ENCODE measurements around the gene AIG1. TPM values are rescaled to one million over a fixed set of nuclear protein-coding genes. Genes with fewer than 3 reads are reported as not detected.
"Not testable (repeated sequence)": the region's sequence is repeated elsewhere in the genome, so short reads cannot be mapped to it uniquely, and the experiment has no call there.

Gene AIG1
- total RNA-seq, 1 experiment from 2014 or later: 31.0 TPM

DNA sequence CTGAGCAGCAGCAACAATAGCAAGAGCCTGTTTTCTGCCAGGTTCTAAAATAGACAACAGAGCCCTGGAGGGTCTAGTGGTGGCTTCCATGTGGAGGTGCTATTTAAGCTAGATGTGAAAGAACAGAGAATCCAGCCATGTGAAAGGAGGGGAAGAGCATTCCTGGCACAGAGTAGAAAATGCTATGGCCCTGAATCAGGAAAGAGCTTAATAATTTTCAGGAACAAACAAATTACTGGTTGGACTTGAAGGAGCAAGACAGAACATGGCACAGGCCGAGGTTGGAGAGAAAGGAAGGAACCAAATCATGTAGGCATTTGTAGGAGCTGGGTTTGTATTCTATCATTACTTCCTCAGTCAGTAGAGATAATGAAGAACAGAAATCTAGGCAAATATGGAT lies 98.3 kb downstream of the AIG1 start:
- DNase-seq (ENCODE audit: extremely low read depth, low read depth): no peak

GRCh38 chr6:143160015-143160414 lies 99.3 kb downstream of the AIG1 start:
- DNase-seq (ENCODE audit: extremely low read depth, low read depth): no peak

DNA sequence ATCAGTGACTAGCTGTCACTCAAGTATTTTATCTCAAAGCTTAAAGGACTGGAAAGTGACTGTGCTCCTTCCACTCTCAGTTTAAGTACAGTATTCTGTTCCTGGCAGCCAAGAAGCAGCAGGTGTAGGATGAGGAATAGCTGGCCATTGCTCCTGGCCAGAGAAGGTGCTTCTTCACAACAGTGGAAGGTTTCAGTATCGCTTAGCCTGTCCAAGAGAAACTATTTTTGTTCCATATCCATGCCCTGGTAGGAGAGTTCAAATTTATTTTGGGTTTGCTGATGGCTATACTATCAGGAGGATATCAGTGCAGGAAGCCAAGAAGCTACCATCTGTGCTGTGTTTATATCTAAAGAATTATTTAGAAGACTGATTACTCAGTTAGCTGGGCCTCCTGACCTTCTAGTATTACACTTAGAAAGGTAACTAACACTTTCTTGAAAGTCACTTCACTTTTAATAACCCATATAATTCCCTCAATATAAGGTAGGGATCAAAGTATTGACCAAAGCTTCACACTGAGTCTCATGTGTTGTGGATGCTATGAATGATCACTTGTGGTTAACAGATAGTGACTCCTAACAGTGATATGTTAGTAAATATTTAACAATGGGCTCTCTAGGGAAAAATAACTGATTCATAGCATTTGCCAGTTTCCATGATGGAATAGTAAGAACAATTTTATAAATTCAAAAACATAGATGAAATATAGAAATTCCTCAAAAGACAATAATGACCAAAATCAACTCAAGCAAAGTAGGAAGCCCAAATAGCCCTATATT lies 99.9 kb downstream of the AIG1 start:
- no peak for DNase-seq (ENCODE audit: extremely low read depth, low read depth)

- no peak for DNase-seq (ENCODE audit: extremely low read depth, low read depth)
Observed at GRCh38 chr6:143163621-143164020, 102.9 kb downstream of the AIG1 start.

- no peak for DNase-seq (ENCODE audit: extremely low read depth, low read depth)
Observed at GRCh38 chr6:143164565-143165105, 103.9 kb downstream of the AIG1 start.

DNA sequence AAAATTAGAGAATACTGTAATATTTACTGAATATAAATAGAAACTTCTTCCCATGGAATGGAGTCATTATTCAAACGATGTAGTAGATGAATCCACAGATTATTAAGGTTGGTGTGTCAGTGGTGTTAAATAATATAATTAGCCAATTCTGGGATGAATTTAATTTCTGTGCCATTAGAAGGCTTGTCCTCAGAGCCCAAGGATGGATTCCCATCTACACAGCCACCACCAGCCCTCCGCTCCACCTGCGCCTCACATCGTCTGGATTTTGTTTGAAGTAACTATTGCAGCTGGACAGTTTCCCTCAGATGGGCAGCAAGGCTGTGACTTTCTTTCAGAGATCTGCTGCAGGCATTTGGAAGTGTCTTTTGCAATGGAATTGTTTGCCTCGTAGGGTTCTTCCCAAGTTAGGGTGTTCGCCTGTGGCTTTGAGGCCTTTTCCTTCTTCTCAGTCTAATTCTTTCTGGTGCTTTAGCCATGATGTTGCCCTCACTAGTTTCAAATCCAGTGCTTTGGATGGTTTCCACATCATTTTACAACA lies 104.7 kb downstream of the AIG1 start:
- no peak for DNase-seq (ENCODE audit: extremely low read depth, low read depth)

DNA sequence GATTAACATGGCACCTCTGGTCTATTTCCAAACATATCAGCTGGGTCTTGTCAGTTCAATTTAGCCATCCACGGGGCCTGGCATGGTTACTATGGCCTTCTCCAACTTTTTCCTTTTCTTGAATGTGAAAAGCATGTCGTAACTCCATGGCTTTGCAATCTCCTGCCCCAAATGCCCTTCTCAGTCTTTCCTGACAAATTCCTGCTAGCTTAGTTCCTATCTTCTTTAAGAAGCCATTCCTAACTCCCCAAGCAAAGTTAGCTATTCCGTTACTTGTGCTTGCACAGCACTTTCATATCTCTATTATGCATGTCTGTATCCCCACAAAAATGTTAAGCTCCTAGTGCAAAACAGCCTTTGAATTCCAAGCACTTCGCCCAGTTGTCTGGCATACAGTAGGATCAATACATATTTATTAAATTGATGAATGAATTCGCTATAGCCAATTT lies 105.6 kb downstream of the AIG1 start:
- DNase-seq (ENCODE audit: extremely low read depth, low read depth): no peak

DNA sequence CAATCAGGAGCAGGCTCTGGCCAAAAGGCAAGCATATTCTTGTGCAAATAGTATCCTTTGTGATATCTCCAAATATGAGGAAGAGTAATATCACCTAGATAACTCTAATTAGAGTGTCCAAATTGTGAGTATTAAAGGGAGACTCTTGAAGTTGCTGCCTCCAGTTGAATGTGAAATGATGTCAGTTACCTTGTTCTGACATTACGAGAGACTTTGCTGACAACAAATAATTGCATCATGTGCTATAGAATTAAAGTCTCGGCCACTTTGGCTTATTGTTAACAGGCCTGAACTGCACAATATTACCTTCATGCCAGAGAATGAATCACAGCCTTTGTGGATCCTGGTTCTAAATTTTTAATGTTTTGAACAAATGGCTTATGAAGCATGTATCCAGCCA lies 106.5 kb downstream of the AIG1 start:
- DNase-seq (ENCODE audit: extremely low read depth, low read depth): no peak

- DNase-seq (ENCODE audit: extremely low read depth, low read depth): not testable (repeated sequence)
Observed at GRCh38 chr6:143168396-143168816, 107.7 kb downstream of the AIG1 start.

DNA sequence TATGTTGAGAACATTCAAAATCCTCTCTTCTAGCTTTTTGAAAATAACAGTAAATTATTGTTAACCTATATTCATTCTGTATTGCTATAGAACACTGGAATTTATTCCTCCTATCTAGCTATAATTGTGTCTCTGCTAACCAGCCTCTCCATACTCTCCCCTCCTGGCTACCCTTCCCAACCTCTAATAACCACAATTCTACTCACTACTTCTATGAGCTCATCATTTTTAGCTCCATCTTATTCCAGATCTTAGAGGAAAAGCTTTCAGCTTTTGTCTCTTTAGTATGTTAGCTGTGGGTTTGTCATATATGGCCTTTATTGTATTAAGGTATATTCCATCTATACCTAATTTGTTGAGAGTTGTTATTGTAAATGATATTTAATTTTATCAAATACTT lies 108.8 kb downstream of the AIG1 start:
- no peak for DNase-seq (ENCODE audit: extremely low read depth, low read depth)

GRCh38 chr6:143174516-143174915 lies 113.8 kb downstream of the AIG1 start:
- no peak for DNase-seq (ENCODE audit: extremely low read depth, low read depth)

- DNase-seq (ENCODE audit: extremely low read depth, low read depth): no peak
Observed at GRCh38 chr6:143174951-143175350, 114.3 kb downstream of the AIG1 start.

- no peak for DNase-seq (ENCODE audit: extremely low read depth, low read depth)
Observed at GRCh38 chr6:143176090-143177021, 115.7 kb downstream of the AIG1 start.

DNA sequence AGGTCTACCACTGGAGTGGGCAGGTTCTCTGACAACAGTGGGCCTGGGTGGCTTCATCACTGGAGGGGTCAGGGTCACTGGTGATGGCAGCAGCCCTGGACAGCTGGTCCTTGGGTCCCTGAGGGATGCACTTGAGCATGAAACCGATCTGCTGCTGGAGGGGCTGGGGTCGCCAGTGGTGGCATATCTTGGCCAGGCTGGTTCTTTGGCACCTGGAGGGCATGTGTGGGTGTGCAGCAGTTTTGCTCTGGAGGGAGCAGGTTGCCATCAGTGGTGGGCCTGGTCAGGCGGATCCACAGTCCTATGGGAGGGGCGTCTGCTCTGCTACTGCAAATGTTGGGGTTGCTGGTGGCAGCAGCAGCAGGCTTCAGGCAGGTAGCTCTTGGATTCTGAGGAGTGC lies 117.0 kb downstream of the AIG1 start:
- no peak for DNase-seq (ENCODE audit: extremely low read depth, low read depth)

GRCh38 chr6:143179096-143179495 lies 118.4 kb downstream of the AIG1 start:
- no peak for DNase-seq (ENCODE audit: extremely low read depth, low read depth)

DNA sequence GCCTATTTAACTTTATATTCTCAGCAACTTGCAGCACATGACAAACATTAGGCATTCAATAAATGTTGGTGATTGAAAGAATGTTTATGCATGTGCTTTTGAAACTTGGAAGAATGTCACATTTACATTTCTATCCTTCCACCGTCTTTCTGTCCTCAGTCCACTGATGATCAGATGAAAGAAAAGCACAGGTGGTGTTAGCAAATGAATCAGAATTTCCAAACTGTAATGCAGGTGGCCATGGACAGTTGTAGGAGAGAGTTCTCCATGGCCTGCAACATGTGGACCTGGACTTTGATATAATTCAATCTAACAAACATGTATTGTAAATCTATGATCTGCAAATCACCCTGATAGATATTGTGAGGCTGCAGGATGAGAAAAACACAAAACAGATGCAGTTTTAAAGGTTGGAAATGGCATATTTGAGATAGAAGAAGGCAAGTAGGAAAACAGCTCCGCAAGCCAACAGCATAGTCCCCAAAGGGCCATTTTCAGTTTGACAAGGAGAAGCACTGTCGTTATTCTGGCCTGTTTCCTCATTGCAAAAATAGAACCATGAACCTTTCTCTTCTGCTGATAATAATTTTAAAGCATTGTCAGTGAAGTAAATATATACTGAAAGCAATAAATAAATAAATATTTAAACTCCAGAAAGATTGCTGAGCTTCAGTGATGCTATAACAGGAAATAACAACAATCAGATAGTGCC lies 119.4 kb downstream of the AIG1 start:
- no peak for DNase-seq (ENCODE audit: extremely low read depth, low read depth)

GRCh38 chr6:143180826-143181225 lies 120.1 kb downstream of the AIG1 start:
- DNase-seq (ENCODE audit: extremely low read depth, low read depth): no peak

- DNase-seq (ENCODE audit: extremely low read depth, low read depth): no peak
Observed at GRCh38 chr6:143183666-143184065, 123.0 kb downstream of the AIG1 start.

- no peak for DNase-seq (ENCODE audit: extremely low read depth, low read depth)
Observed at GRCh38 chr6:143185288-143185687, 124.6 kb downstream of the AIG1 start.

GRCh38 chr6:143187238-143187923 lies 126.7 kb downstream of the AIG1 start:
- DNase-seq (ENCODE audit: extremely low read depth, low read depth): no peak
